Measurements from ENCODE around the gene MYMX. TPM values are rescaled to one million over a fixed set of nuclear protein-coding genes. Genes with fewer than 3 reads are reported as not detected.

Gene MYMX
- total RNA-seq, 1 donor from 2014 or later = not detected

DNA sequence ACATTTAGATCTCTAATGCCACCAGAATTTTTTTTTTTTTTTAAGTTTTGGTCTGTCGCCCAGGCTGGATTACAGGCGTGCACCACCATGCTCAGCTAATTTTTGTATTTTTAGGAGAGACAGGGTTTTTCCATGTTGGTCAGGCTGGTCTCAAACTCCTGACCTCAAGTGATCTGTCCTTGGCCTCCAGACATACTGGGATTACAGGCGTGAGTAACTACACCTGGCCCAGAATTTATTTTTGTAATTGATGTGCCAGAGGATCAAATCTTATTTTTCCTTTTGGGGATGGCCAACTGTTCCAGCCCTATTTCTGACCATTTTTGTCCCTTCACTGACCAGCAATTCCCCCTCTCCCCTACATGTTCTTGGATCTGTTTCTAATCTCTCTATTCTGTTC lies 18.0 kb upstream of the MYMX start:
- H3K79me2 ChIP-seq (ENCODE audit: insufficient read depth, low read length) = no peaks in the 10 kb centered on the region
- DNase-seq (ENCODE audit: low read depth) (no peak), FAIRE-seq (no peak)
- no peaks in the 10 kb centered on the region for H3K9me3 ChIP-seq (ENCODE audit: insufficient read depth, low read depth, low read length)
- TF ChIP-seq EZH2 (IDR thresholded peaks at IDR 0.05; ENCODE audit: insufficient read depth, low read length) (no peak), CTCF (IDR thresholded peaks at IDR 0.05; ENCODE audit: insufficient read depth, low read depth, low read length) (no peak)
- no peak overlapping the region for H3K27ac ChIP-seq (ENCODE audit: low read depth, low read length)
- H4K20me1 ChIP-seq (ENCODE audit: insufficient read depth, low read length) = no peaks in the 10 kb centered on the region
- H3K4me3 ChIP-seq (ENCODE audit: insufficient read depth, low read depth, low read length) = no peak overlapping the region
- no peak overlapping the region for H3K4me2 ChIP-seq (ENCODE audit: low read length)
- no peak overlapping the region for H3K4me3 Mint-ChIP-seq (ENCODE audit: unreplicated experiment)
- H3K4me1 ChIP-seq (ENCODE audit: insufficient read depth, low read length) = no peaks in the 10 kb centered on the region
- H3K9me3 Mint-ChIP-seq (ENCODE audit: unreplicated experiment) = no peaks in the 10 kb centered on the region
- no peaks in the 10 kb centered on the region for H3K36me3 ChIP-seq (ENCODE audit: insufficient read depth, low read length)
- no peaks in the 10 kb centered on the region for H3K27me3 ChIP-seq (ENCODE audit: insufficient read depth, low read length)
- peaks cover 7% of the 10 kb centered on the region for H3K4me1 Mint-ChIP-seq (ENCODE audit: low read depth, unreplicated experiment)
- H2AFZ ChIP-seq (ENCODE audit: low read depth, low read length) = no peak overlapping the region
- H3K9ac ChIP-seq (ENCODE audit: low read length) = no peak overlapping the region
- no peak overlapping the region for H3K27ac Mint-ChIP-seq (ENCODE audit: unreplicated experiment)
- peaks cover 12% of the 10 kb centered on the region for H3K27me3 Mint-ChIP-seq (ENCODE audit: low read depth, unreplicated experiment)
- H3K36me3 Mint-ChIP-seq (ENCODE audit: low read depth, unreplicated experiment) = no peaks in the 10 kb centered on the region

- no peaks in the 10 kb centered on the region for H4K20me1 ChIP-seq (ENCODE audit: insufficient read depth, low read length)
- H2AFZ ChIP-seq (ENCODE audit: low read depth, low read length) = no peak overlapping the region
- no peaks in the 10 kb centered on the region for H3K9me3 Mint-ChIP-seq (ENCODE audit: unreplicated experiment)
- no peak for TF ChIP-seq CTCF (IDR thresholded peaks at IDR 0.05; ENCODE audit: insufficient read depth, low read depth, low read length)
- TF ChIP-seq EZH2 (IDR thresholded peaks at IDR 0.05; ENCODE audit: insufficient read depth, low read length) = no peak
- DNase-seq (ENCODE audit: low read depth) = no peak
- H3K36me3 ChIP-seq (ENCODE audit: insufficient read depth, low read length) = no peaks in the 10 kb centered on the region
- no peak overlapping the region for H3K27ac Mint-ChIP-seq (ENCODE audit: unreplicated experiment)
- no peaks in the 10 kb centered on the region for H3K9me3 ChIP-seq (ENCODE audit: insufficient read depth, low read depth, low read length)
- H3K4me3 Mint-ChIP-seq (ENCODE audit: unreplicated experiment) = no peak overlapping the region
- FAIRE-seq = no peak
- no peaks in the 10 kb centered on the region for H3K36me3 Mint-ChIP-seq (ENCODE audit: low read depth, unreplicated experiment)
- H3K4me3 ChIP-seq (ENCODE audit: insufficient read depth, low read depth, low read length) = no peak overlapping the region
- H3K4me1 Mint-ChIP-seq (ENCODE audit: low read depth, unreplicated experiment) = peaks cover 7% of the 10 kb centered on the region
- H3K9ac ChIP-seq (ENCODE audit: low read length) = no peak overlapping the region
- H3K27me3 Mint-ChIP-seq (ENCODE audit: low read depth, unreplicated experiment) = peaks cover 6% of the 10 kb centered on the region
- H3K4me2 ChIP-seq (ENCODE audit: low read length) = no peak overlapping the region
- no peaks in the 10 kb centered on the region for H3K79me2 ChIP-seq (ENCODE audit: insufficient read depth, low read length)
- no peak overlapping the region for H3K27ac ChIP-seq (ENCODE audit: low read depth, low read length)
- no peaks in the 10 kb centered on the region for H3K4me1 ChIP-seq (ENCODE audit: insufficient read depth, low read length)
- no peaks in the 10 kb centered on the region for H3K27me3 ChIP-seq (ENCODE audit: insufficient read depth, low read length)
Observed at GRCh38 chr6:44199883-44200282, 16.8 kb upstream of the MYMX start.

GRCh38 chr6:44201200-44201599 lies 15.5 kb upstream of the MYMX start:
- Histone ChIP-seq H3K36me3 (ENCODE audit: insufficient read depth, low read length) (no peaks in the 10 kb centered on the region), H4K20me1 (ENCODE audit: insufficient read depth, low read length) (no peaks in the 10 kb centered on the region), H3K79me2 (ENCODE audit: insufficient read depth, low read length) (no peaks in the 10 kb centered on the region), H3K27ac (ENCODE audit: low read depth, low read length) (no peak overlapping the region), H3K4me1 (ENCODE audit: insufficient read depth, low read length) (no peaks in the 10 kb centered on the region), H3K27me3 (ENCODE audit: insufficient read depth, low read length) (no peaks in the 10 kb centered on the region), H3K4me2 (ENCODE audit: low read length) (no peak overlapping the region), H2AFZ (ENCODE audit: low read depth, low read length) (no peak overlapping the region), H3K9ac (ENCODE audit: low read length) (no peak overlapping the region), H3K9me3 (ENCODE audit: insufficient read depth, low read depth, low read length) (no peaks in the 10 kb centered on the region), H3K4me3 (ENCODE audit: insufficient read depth, low read depth, low read length) (no peak overlapping the region)
- FAIRE-seq = no peak
- Mint-ChIP-seq H3K4me3 (ENCODE audit: unreplicated experiment) (no peak overlapping the region), H3K9me3 (ENCODE audit: unreplicated experiment) (no peaks in the 10 kb centered on the region), H3K27ac (ENCODE audit: unreplicated experiment) (no peak overlapping the region), H3K4me1 (ENCODE audit: low read depth, unreplicated experiment) (peaks cover 7% of the 10 kb centered on the region), H3K36me3 (ENCODE audit: low read depth, unreplicated experiment) (no peaks in the 10 kb centered on the region), H3K27me3 (ENCODE audit: low read depth, unreplicated experiment) (peaks cover 2% of the 10 kb centered on the region)
- no peak for DNase-seq (ENCODE audit: low read depth)
- TF ChIP-seq CTCF (IDR thresholded peaks at IDR 0.05; ENCODE audit: insufficient read depth, low read depth, low read length) (no peak), EZH2 (IDR thresholded peaks at IDR 0.05; ENCODE audit: insufficient read depth, low read length) (no peak)
